NOMO-1 (cell line): ENCODE measurements around the gene PWWP2A.
"Not testable (repeated sequence)": the region's sequence is repeated elsewhere in the genome, so short reads cannot be mapped to it uniquely, and the experiment has no call there.

Source experiments
- DNase-seq, 2 experiments: peaks; one replicate each; lab custom pipeline; 2025; ENCODE audit not compliant: unreplicated experiment in 2 of 2; lab: John Stamatoyannopoulos, UW

PWWP2A gene

GRCh38 chr5:160119142-160119904 lies at the start of gene PWWP2A:
PWWP2A (minus strand) TSS chr5:160119450; CDS start chr5:160119388, 62 bp downstream.
- DNase-seq = peak; percentile 98 to 100

GRCh38 chr5:160167624-160168165 lies 48.4 kb upstream of the PWWP2A start:
- DNase-seq = no peak

GRCh38 chr5:160166973-160167623 lies 47.8 kb upstream of the PWWP2A start:
- no peak for DNase-seq

- DNase-seq = no peak
These were observed 47.1 kb upstream of the PWWP2A start for GRCh38 chr5:160166069-160166972.

- DNase-seq = no peak
These were observed 46.2 kb upstream of the PWWP2A start for GRCh38 chr5:160165137-160166068.

- no peak for DNase-seq
These were observed 43.7 kb upstream of the PWWP2A start for GRCh38 chr5:160162910-160163309.

GRCh38 chr5:160161626-160162025 lies 42.4 kb upstream of the PWWP2A start:
- no peak for DNase-seq

GRCh38 chr5:160160875-160161274 lies 41.6 kb upstream of the PWWP2A start:
- not testable (repeated sequence) for DNase-seq

- no peak for DNase-seq
These were observed 40.9 kb upstream of the PWWP2A start for GRCh38 chr5:160159991-160160792.

GRCh38 chr5:160158087-160158486 lies 38.8 kb upstream of the PWWP2A start:
- DNase-seq = no peak

GRCh38 chr5:160155017-160155750 lies 35.9 kb upstream of the PWWP2A start:
- DNase-seq = no peak

GRCh38 chr5:160152901-160153300 lies 33.7 kb upstream of the PWWP2A start:
- no peak for DNase-seq

- DNase-seq = no peak
These were observed 33.0 kb upstream of the PWWP2A start for GRCh38 chr5:160152287-160152686.

GRCh38 chr5:160151017-160151416 lies 31.8 kb upstream of the PWWP2A start:
- no peak for DNase-seq

- DNase-seq = no peak
These were observed 31.1 kb upstream of the PWWP2A start for GRCh38 chr5:160150381-160150780.

- not testable (repeated sequence) for DNase-seq
These were observed 25.2 kb upstream of the PWWP2A start for GRCh38 chr5:160144436-160144835.

- no peak for DNase-seq
These were observed 15.1 kb upstream of the PWWP2A start for GRCh38 chr5:160134332-160134731.

- DNase-seq = no peak
These were observed 14.7 kb upstream of the PWWP2A start for GRCh38 chr5:160133918-160134304.
